Measurements from ENCODE around the gene KIF13A.

Gene KIF13A

DNA sequence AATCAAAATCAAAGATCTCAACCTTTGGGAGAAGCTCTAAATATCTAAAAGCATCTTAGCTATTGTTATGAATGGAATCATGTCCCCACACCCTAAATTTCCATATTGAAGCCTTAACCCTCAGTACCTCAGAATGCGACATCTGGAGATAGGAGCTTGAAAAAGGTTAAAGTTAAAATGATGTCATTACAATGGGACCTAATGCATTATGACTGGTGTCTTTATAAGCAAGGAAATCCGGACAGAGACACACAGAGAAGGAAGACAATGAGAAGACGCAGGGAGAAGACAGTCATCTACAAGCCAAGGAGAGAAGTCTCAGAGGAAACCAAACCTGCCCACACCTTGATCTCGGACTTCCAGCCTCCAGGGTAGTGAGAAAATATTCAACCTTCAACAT, 46.1 kb downstream of the KIF13A start:
- Mint-ChIP-seq H3K27ac (no peak overlapping the region), H3K9me3 (peaks cover 9% of the 10 kb centered on the region), H3K36me3 (ENCODE audit: low read depth) (peaks cover 13% of the 10 kb centered on the region), H3K27me3 (ENCODE audit: low read depth, poor library complexity) (peaks cover 6% of the 10 kb centered on the region), H3K4me1 (no peaks in the 10 kb centered on the region), H3K4me3 (no peak overlapping the region)
- no peak for DNase-seq
- TF ChIP-seq, protein P1, sequence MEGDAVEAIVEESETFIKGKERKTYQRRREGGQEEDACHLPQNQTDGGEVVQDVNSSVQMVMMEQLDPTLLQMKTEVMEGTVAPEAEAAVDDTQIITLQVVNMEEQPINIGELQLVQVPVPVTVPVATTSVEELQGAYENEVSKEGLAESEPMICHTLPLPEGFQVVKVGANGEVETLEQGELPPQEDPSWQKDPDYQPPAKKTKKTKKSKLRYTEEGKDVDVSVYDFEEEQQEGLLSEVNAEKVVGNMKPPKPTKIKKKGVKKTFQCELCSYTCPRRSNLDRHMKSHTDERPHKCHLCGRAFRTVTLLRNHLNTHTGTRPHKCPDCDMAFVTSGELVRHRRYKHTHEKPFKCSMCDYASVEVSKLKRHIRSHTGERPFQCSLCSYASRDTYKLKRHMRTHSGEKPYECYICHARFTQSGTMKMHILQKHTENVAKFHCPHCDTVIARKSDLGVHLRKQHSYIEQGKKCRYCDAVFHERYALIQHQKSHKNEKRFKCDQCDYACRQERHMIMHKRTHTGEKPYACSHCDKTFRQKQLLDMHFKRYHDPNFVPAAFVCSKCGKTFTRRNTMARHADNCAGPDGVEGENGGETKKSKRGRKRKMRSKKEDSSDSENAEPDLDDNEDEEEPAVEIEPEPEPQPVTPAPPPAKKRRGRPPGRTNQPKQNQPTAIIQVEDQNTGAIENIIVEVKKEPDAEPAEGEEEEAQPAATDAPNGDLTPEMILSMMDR (IDR thresholded peaks at IDR 0.05): no peak

DNA sequence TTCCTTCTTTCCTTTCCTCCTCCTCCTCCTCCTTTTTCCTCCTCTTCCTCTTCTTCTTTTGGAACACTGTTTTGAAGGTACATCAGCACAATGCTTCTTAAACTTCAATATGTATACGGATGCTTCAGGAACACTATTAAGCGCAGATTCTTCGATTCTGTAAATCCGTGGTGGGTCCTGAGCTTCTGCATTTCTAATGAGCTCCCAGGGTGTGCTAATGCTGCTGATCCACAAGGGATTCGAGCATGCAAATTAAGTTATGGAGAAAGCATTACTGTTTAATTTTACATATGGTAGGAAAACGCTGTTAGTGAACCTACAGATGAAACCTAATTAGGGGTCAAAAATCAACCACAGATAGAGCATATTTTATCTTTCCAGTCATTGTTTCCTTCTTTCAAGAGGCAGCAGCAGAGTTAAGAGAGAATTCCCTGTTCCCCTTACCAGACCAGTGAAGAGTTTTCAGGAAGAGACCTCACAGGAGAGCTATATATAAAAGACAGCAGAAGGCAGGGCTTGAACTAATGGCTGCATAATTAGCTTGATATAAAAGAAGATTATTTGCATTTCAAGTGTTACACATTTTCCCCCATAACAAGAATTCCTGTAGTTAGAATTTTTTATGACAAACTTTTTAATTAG, 47.2 kb downstream of the KIF13A start:
- Mint-ChIP-seq H3K4me1 (no peaks in the 10 kb centered on the region), H3K9me3 (peaks cover 9% of the 10 kb centered on the region), H3K36me3 (ENCODE audit: low read depth) (peaks cover 13% of the 10 kb centered on the region), H3K27ac (no peak overlapping the region), H3K27me3 (ENCODE audit: low read depth, poor library complexity) (peaks cover 6% of the 10 kb centered on the region), H3K4me3 (peak overlapping the region; percentile 17)
- TF ChIP-seq, protein P1 (IDR thresholded peaks at IDR 0.05): no peak
- DNase-seq: no peak

DNA sequence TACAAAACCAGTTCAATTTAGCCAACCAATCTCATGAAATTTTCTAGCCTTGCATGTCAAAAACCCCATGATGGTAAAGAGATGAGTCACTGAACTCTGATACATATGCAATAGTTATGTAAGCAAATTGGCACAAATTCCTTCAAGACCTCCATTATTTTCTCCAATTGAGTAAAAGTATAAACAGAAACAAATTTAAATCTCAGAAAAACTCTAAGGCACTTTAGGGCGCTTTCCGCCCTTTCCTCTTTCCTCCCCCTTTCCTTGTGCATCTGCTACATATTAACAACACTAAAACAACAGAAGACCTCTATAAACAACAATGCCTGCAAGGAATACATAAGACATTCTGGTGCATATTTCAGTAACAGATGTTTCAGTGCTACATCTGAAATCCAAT, 48.5 kb downstream of the KIF13A start:
- DNase-seq: no peak
- Mint-ChIP-seq H3K36me3 (ENCODE audit: low read depth) (peaks cover 13% of the 10 kb centered on the region), H3K4me3 (no peak overlapping the region), H3K4me1 (no peaks in the 10 kb centered on the region), H3K27ac (no peak overlapping the region), H3K27me3 (ENCODE audit: low read depth, poor library complexity) (peaks cover 6% of the 10 kb centered on the region), H3K9me3 (peaks cover 9% of the 10 kb centered on the region)
- TF ChIP-seq, protein P1 (IDR thresholded peaks at IDR 0.05): no peak

DNA sequence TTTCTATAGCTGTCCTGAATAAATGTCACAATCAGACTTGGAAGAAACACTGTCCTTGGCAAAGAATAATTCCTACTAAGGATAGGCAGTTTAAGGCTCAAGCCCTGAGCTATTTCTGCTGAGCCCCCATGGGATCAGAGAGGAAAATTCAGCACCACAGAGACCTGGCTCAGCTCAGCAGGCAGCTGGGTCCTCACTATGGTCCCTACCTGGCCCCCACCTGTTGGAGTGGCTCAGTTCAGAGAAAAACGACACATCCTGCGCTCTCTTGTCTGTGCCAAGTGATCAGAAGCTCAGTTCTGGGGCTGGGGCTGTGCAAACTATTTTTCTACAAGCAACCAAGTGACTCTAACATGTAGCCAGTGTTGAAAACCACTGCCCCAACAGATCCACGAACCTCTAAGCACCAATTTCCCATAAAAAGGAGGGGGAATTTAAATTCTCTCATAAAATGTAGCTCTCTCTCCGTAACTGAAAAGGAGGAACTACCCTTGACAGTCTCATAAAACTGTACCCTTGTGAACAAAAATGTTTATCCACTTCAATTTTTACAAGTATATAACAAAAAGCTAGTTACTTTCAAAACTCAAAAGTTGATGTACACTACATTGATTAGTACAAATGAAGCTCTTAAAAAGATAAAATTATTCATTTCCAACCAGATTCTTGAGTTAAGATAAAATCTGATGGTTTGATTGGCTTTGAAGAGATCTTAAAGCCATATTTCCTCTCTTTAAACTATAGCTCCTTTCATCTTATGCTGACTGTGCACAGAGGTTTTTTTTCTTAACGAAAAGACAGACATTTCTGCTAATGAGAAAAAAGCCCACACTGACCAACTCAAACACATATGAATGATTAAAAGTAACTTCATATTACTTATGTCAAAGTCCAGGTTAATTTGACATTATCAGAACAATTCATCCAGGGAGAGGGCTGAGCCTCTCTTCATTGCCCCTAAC, 52.0 kb downstream of the KIF13A start:
- Mint-ChIP-seq H3K27me3 (ENCODE audit: low read depth, poor library complexity) (peaks cover 6% of the 10 kb centered on the region), H3K27ac (no peak overlapping the region), H3K36me3 (ENCODE audit: low read depth) (peaks cover 13% of the 10 kb centered on the region), H3K4me3 (no peak overlapping the region), H3K4me1 (no peaks in the 10 kb centered on the region), H3K9me3 (peaks cover 9% of the 10 kb centered on the region)
- TF ChIP-seq, protein P1 (IDR thresholded peaks at IDR 0.05): no peak
- DNase-seq: no peak

DNA sequence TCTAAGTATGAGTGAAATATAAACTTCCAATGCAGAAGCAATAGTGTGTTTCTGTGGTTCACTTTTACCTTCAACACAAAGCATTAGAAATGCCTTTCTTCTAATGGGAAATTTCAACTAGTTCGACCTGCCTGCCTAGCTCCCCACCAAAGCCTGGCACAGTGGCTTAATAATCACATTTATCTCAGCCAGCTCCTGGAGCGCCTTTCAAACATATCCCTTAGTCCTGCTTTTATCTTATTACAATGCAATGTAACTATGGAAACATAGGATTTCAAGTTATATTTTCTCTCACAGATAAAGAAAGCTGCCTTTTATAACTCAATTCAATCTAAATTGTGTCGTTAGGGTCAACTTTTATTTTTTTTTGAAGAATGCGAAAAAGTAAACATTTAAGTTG, 53.7 kb downstream of the KIF13A start:
- Mint-ChIP-seq H3K4me3 (no peak overlapping the region), H3K27me3 (ENCODE audit: low read depth, poor library complexity) (no peaks in the 10 kb centered on the region), H3K9me3 (no peaks in the 10 kb centered on the region), H3K36me3 (ENCODE audit: low read depth) (no peaks in the 10 kb centered on the region), H3K4me1 (no peaks in the 10 kb centered on the region), H3K27ac (no peak overlapping the region)
- DNase-seq: no peak
- TF ChIP-seq, protein P1 (IDR thresholded peaks at IDR 0.05): no peak
